GM23338 (cell line): ENCODE measurements around the gene SP5. TPM values are rescaled to one million over a fixed set of nuclear protein-coding genes. Genes with fewer than 3 reads are reported as not detected.

Experiments
- ATAC-seq: fragments of 200-7000 bp; cut with Tn5 transposase; 3 replicates; pipeline ENCODE4 v1.9.1; 2020
- DNase-seq: peaks from one replicate; pipeline ENCODE4 v3.0.0-alpha.2; 2015; ENCODE audit warnings: low spot score
- H2AFZ ChIP-seq: fragments of 200-600 bp; sonication (generic); 2 replicates; pipeline ENCODE4 v1.8.0; 2016; ENCODE audit warnings: antibody characterized with exemption, mild to moderate bottlenecking, moderate library complexity
- H3F3A ChIP-seq: fragments of 200-600 bp; sonication (generic); replicated peaks from 2 replicates; pipeline ENCODE4 v1.8.0; 2017; ENCODE audit warnings: antibody characterized with exemption, mixed run types, low read depth
- H3K27ac ChIP-seq: fragments of 200-600 bp; sonication (generic); 2 replicates; pipeline ENCODE4 v1.6.1; 2016; ENCODE audit warnings: low read depth
- H3K27me3 ChIP-seq: fragments of 200-600 bp; sonication (generic); 2 replicates; pipeline ENCODE4 v1.8.0; 2016; ENCODE audit warnings: mild to moderate bottlenecking, mixed run types, moderate library complexity; ENCODE audit not compliant: insufficient read depth
- H3K36me3 ChIP-seq: fragments of 200-600 bp; sonication (generic); 2 replicates; pipeline ENCODE4 v1.8.0; 2016; ENCODE audit warnings: mild to moderate bottlenecking; ENCODE audit not compliant: insufficient read depth
- H3K4me1 ChIP-seq: fragments of 200-600 bp; sonication (generic); 2 replicates; pipeline ENCODE4 v1.8.0; 2016; ENCODE audit warnings: mild to moderate bottlenecking, moderate library complexity; ENCODE audit not compliant: insufficient read depth
- H3K4me2 ChIP-seq: fragments of 200-600 bp; sonication (generic); 2 replicates; pipeline ENCODE4 v1.7.1; 2017; ENCODE audit warnings: mixed run types
- H3K4me3 ChIP-seq: fragments of 200-600 bp; sonication (generic); 2 replicates; pipeline ENCODE4 v1.6.1; 2016; ENCODE audit warnings: mixed run types
- H3K79me2 ChIP-seq: fragments of 200-600 bp; sonication (generic); replicated peaks from 2 replicates; pipeline ENCODE4 v1.8.0; 2017; ENCODE audit warnings: mild to moderate bottlenecking; ENCODE audit not compliant: insufficient read depth
- H3K9me2 ChIP-seq: fragments of 200-600 bp; sonication (generic); 2 replicates; pipeline ENCODE4 v1.8.0; 2017; ENCODE audit not compliant: insufficient read depth
- H4K20me1 ChIP-seq: fragments of 200-600 bp; sonication (generic); replicated peaks from 2 replicates; pipeline ENCODE4 v1.8.0; 2017; ENCODE audit warnings: mild to moderate bottlenecking; ENCODE audit not compliant: insufficient read depth
- H3K27ac Mint-ChIP-seq: 2 replicates; pipeline ENCODE4 v1.8.0; 2020; ENCODE audit warnings: inconsistent platforms, mild to moderate bottlenecking, moderate library complexity, mixed read lengths
- H3K27me3 Mint-ChIP-seq: 3 replicates; pipeline ENCODE4 v1.8.0; 2022; ENCODE audit warnings: low read depth, mild to moderate bottlenecking, moderate library complexity, mixed read lengths, inconsistent platforms; ENCODE audit not compliant: insufficient read depth, poor library complexity
- H3K36me3 Mint-ChIP-seq: 3 replicates; pipeline ENCODE4 v1.8.0; 2021; ENCODE audit warnings: low read depth, mild to moderate bottlenecking, inconsistent platforms, moderate library complexity, mixed read lengths
- H3K4me1 Mint-ChIP-seq: 3 replicates; pipeline ENCODE4 v1.8.0; 2020; ENCODE audit warnings: mild to moderate bottlenecking, inconsistent platforms, mixed read lengths
- H3K4me3 Mint-ChIP-seq: 3 replicates; pipeline ENCODE4 v1.8.0; 2021; ENCODE audit warnings: moderate library complexity, mild to moderate bottlenecking, inconsistent platforms, mixed read lengths
- H3K9me3 Mint-ChIP-seq: 3 replicates; pipeline ENCODE4 v1.8.0; 2020; ENCODE audit warnings: moderate library complexity, mild to moderate bottlenecking, inconsistent platforms, mixed read lengths
- CREB1 ChIP-seq: fragments of 250-450 bp; sonication (Bioruptor Pico); IDR thresholded peaks from 2 replicates; pipeline ENCODE4 v1.5.0; 2020; ENCODE audit warnings: low read depth, mild to moderate bottlenecking, moderate library complexity
- CTCF ChIP-seq, 2 experiments: fragments of 200-600 bp in 1 of 2; sonication (generic) in 1 of 2; conservative IDR thresholded peaks; 2 replicates each; pipeline versions ENCODE4 v1.5.1 to v1.6.1; 2016 to 2017; ENCODE audit warnings: antibody characterized with exemption in 2 of 2, low read depth in 2 of 2, mild to moderate bottlenecking in 2 of 2, moderate library complexity in 1 of 2
- ETS1 ChIP-seq: IDR thresholded peaks from 2 replicates; pipeline ENCODE4 v1.6.1; 2016; ENCODE audit warnings: antibody characterized with exemption
- EZH2 ChIP-seq: fragments of 200-600 bp; sonication (generic); IDR thresholded peaks from one replicate; pipeline ENCODE4 v1.8.0; 2017; ENCODE audit warnings: antibody characterized with exemption, mild to moderate bottlenecking, low read depth; ENCODE audit not compliant: unreplicated experiment
- EZH2phosphoT487 ChIP-seq: fragments of 200-600 bp; sonication (generic); IDR thresholded peaks from one replicate; pipeline ENCODE4 v1.8.1; 2018; ENCODE audit warnings: antibody characterized with exemption; ENCODE audit not compliant: unreplicated experiment
- JUNB ChIP-seq: IDR thresholded peaks from one replicate; pipeline ENCODE4 v1.6.1; 2016; ENCODE audit warnings: antibody characterized with exemption; ENCODE audit not compliant: unreplicated experiment
- NANOG ChIP-seq: IDR thresholded peaks from 2 replicates; pipeline ENCODE4 v1.6.1; 2016; ENCODE audit warnings: antibody characterized with exemption, borderline replicate concordance
- POLR2AphosphoS5 ChIP-seq: IDR thresholded peaks from 2 replicates; pipeline ENCODE4 v1.6.1; 2016; ENCODE audit warnings: antibody characterized with exemption, low read depth
- ZNF331 ChIP-seq: fragments of 250-450 bp; sonication (Bioruptor Pico); IDR thresholded peaks from 2 replicates; pipeline ENCODE4 v1.5.0; 2020; ENCODE audit warnings: low read depth, mild to moderate bottlenecking, moderate library complexity
- polyA plus RNA-seq: library from polyadenylated mRNA; unstranded; fragments of >200 nt; fragmentation: Nextera tagmentation; extraction: Ambion mirVana; gene quantifications from 2 replicates; pipeline ENCODE4 v1.2.1, GENCODE V29; 2016
- total RNA-seq: library from RNA; depleted of rRNA; stranded (reverse); fragments of >200 nt; shearing (Covaris generic); gene quantifications from 2 replicates; pipeline ENCODE4 v1.2.3, GENCODE V29; 2014
- TF ChIP-seq, protein P1 (sequence below): IDR thresholded peaks from one replicate; pipeline ENCODE4 v1.6.1; 2018; ENCODE audit warnings: antibody characterized with exemption; ENCODE audit not compliant: unreplicated experiment

SP5 gene
- total and polyA plus RNA-seq, 2 experiments from 2014 or later: 0.21 to 0.32 TPM

- Histone ChIP-seq H3K4me1 (peaks cover 5% of the 10 kb centered on the region; the same call in 1 of the 2 replicates), H3K4me2 (no peak overlapping the region), H3K79me2 (no peaks in the 10 kb centered on the region), H3K9me2 (peaks cover 6% of the 10 kb centered on the region), H2AFZ (peak overlapping the region; percentile 56; the same call in 1 of the 2 replicates), H3K4me3 (no peak overlapping the region), H4K20me1 (no peaks in the 10 kb centered on the region), H3K36me3 (no peaks in the 10 kb centered on the region), H3K27ac (no peak overlapping the region), H3K27me3 (no peaks in the 10 kb centered on the region), H3F3A (no peaks in the 10 kb centered on the region)
- no peak for DNase-seq
- Mint-ChIP-seq H3K4me3 (no peak overlapping the region), H3K36me3 (no peaks in the 10 kb centered on the region), H3K27me3 (peaks cover 4% of the 10 kb centered on the region), H3K4me1 (peaks cover 12% of the 10 kb centered on the region), H3K27ac (no peak overlapping the region), H3K9me3 (no peaks in the 10 kb centered on the region)
- no peak for ATAC-seq
- TF ChIP-seq, protein P1, sequence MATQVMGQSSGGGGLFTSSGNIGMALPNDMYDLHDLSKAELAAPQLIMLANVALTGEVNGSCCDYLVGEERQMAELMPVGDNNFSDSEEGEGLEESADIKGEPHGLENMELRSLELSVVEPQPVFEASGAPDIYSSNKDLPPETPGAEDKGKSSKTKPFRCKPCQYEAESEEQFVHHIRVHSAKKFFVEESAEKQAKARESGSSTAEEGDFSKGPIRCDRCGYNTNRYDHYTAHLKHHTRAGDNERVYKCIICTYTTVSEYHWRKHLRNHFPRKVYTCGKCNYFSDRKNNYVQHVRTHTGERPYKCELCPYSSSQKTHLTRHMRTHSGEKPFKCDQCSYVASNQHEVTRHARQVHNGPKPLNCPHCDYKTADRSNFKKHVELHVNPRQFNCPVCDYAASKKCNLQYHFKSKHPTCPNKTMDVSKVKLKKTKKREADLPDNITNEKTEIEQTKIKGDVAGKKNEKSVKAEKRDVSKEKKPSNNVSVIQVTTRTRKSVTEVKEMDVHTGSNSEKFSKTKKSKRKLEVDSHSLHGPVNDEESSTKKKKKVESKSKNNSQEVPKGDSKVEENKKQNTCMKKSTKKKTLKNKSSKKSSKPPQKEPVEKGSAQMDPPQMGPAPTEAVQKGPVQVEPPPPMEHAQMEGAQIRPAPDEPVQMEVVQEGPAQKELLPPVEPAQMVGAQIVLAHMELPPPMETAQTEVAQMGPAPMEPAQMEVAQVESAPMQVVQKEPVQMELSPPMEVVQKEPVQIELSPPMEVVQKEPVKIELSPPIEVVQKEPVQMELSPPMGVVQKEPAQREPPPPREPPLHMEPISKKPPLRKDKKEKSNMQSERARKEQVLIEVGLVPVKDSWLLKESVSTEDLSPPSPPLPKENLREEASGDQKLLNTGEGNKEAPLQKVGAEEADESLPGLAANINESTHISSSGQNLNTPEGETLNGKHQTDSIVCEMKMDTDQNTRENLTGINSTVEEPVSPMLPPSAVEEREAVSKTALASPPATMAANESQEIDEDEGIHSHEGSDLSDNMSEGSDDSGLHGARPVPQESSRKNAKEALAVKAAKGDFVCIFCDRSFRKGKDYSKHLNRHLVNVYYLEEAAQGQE: no peak
- TF ChIP-seq JUNB (no peak), ZNF331 (CRISPR knock-in tag) (no peak)
Observed at GRCh38 chr2:170744248-170745002, 29.3 kb downstream of the SP5 start.

- Mint-ChIP-seq H3K27ac (no peak overlapping the region), H3K4me3 (no peak overlapping the region), H3K9me3 (no peaks in the 10 kb centered on the region), H3K36me3 (no peaks in the 10 kb centered on the region), H3K27me3 (peaks cover 4% of the 10 kb centered on the region), H3K4me1 (peaks cover 12% of the 10 kb centered on the region)
- Histone ChIP-seq H3K4me2 (no peak overlapping the region), H3F3A (no peaks in the 10 kb centered on the region), H3K27ac (no peak overlapping the region), H4K20me1 (no peaks in the 10 kb centered on the region), H2AFZ (no peak overlapping the region), H3K9me2 (peaks cover 6% of the 10 kb centered on the region), H3K36me3 (no peaks in the 10 kb centered on the region), H3K27me3 (no peaks in the 10 kb centered on the region), H3K4me1 (peaks cover 5% of the 10 kb centered on the region; the same call in 1 of the 2 replicates), H3K4me3 (no peak overlapping the region), H3K79me2 (no peaks in the 10 kb centered on the region)
- no peak for ATAC-seq
- no peak for TF ChIP-seq ZNF331 (CRISPR knock-in tag)
- TF ChIP-seq ETS1: no peak
- no peak for TF ChIP-seq NANOG
- TF ChIP-seq EZH2: no peak
- TF ChIP-seq, protein P1: no peak
- no peak for TF ChIP-seq POLR2AphosphoS5
- TF ChIP-seq JUNB: no peak
- TF ChIP-seq CTCF (conservative IDR thresholded peaks at IDR 0.05; ENCODE audit: low read depth in 2 of 2): no peak
- no peak for TF ChIP-seq CREB1 (CRISPR knock-in tag)
- TF ChIP-seq EZH2phosphoT487: no peak
- DNase-seq: no peak
Observed at GRCh38 chr2:170745305-170745704, 30.2 kb downstream of the SP5 start.
